Right atrium auricular region (tissue), 2 donors: ENCODE data around the gene CMSS1. TPM values are rescaled to one million over a fixed set of nuclear protein-coding genes. Genes with fewer than 3 reads are reported as not detected.

Experiments
- DNase-seq: peaks from one replicate; pipeline ENCODE4 v3.0.0-alpha.2; 2019; ENCODE audit warnings: low spot score
- H3K27ac ChIP-seq, 2 donors: fragments of 200-600 bp; sonication (generic); 1 replicate in 1 of 2; 2 replicates in 1 of 2; pipeline ENCODE4 v1.5.1; 2016 to 2019
- H3K27me3 ChIP-seq, 2 donors: fragments of 200-600 bp; sonication (generic); one replicate each; pipeline versions ENCODE4 v1.5.1 to v1.6.0; 2017 to 2019
- H3K36me3 ChIP-seq: fragments of 200-600 bp; sonication (generic); one replicate; pipeline ENCODE4 v1.5.1; 2016
- H3K4me1 ChIP-seq, 2 donors: fragments of 200-600 bp; sonication (generic); one replicate each; pipeline versions ENCODE4 v1.5.1 to v1.6.0; 2017 to 2019
- H3K4me3 ChIP-seq, 2 donors: fragments of 200-600 bp; sonication (generic); 1 replicate in 1 of 2; 2 replicates in 1 of 2; pipeline ENCODE4 v1.5.1; 2017 to 2019; ENCODE audit warnings: mild to moderate bottlenecking in 1 of 2, moderate library complexity in 1 of 2
- H3K9me3 ChIP-seq, 2 donors: fragments of 200-600 bp; sonication (generic); one replicate each; pipeline ENCODE4 v1.5.1; 2019
- total RNA-seq, 2 donors: library from RNA; depleted of rRNA; stranded (reverse); fragments of >200 nt; gene quantifications; one replicate each; pipeline ENCODE4 v1.1.0, GENCODE V29; 2016
- TF ChIP-seq, protein P1 (sequence below), 2 donors: fragments of 200-600 bp; sonication (generic); IDR thresholded peaks; one replicate each; pipeline ENCODE4 v1.5.1; 2019; ENCODE audit warnings: antibody characterized with exemption in 2 of 2

The CMSS1 gene
- total RNA-seq, 2 donors from 2014 or later = 5.7 to 17.7 TPM

DNA sequence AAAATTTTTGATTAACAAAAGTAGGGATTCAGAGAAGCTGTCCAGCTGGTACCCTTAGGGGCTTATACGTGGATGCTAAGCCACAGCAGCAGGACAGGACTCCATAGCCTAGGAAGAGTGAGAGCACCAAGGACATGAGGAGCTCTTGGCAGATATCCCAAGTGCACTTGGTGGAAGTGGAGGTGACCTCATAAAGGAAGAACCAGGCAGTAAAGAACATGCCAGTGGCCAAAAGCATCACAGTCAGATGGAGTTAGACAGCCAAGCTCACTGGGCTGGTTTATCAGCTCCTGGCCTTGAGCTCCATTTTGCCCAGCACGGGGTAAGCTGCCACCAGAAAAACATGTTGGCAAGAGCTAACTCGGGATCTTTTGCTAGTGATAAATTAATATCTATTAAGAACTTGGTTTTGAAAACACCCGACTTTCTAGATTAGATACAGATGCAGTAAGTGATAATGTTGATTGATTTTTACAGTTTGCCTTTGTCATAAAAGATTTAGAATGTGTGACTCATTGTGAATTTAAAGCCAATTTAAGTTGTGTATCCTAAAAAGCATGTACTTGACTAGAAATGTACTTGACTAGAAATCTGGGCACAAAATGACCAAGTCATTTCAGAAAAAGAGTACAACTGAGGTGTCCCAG, 108.0 kb downstream of the CMSS1 start:
- H3K27ac ChIP-seq = peak overlapping the region; percentile 50 to 67
- TF ChIP-seq, protein P1, sequence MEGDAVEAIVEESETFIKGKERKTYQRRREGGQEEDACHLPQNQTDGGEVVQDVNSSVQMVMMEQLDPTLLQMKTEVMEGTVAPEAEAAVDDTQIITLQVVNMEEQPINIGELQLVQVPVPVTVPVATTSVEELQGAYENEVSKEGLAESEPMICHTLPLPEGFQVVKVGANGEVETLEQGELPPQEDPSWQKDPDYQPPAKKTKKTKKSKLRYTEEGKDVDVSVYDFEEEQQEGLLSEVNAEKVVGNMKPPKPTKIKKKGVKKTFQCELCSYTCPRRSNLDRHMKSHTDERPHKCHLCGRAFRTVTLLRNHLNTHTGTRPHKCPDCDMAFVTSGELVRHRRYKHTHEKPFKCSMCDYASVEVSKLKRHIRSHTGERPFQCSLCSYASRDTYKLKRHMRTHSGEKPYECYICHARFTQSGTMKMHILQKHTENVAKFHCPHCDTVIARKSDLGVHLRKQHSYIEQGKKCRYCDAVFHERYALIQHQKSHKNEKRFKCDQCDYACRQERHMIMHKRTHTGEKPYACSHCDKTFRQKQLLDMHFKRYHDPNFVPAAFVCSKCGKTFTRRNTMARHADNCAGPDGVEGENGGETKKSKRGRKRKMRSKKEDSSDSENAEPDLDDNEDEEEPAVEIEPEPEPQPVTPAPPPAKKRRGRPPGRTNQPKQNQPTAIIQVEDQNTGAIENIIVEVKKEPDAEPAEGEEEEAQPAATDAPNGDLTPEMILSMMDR (IDR thresholded peaks at IDR 0.05) = no peak
- no peaks in the 10 kb centered on the region for H3K27me3 ChIP-seq
- no peak overlapping the region for H3K4me3 ChIP-seq
- H3K4me1 ChIP-seq = peaks cover 0 to 58% of the 10 kb centered on the region in 2 donors
- H3K36me3 ChIP-seq = no peaks in the 10 kb centered on the region
- H3K9me3 ChIP-seq = no peaks in the 10 kb centered on the region
- DNase-seq = no peak

DNA sequence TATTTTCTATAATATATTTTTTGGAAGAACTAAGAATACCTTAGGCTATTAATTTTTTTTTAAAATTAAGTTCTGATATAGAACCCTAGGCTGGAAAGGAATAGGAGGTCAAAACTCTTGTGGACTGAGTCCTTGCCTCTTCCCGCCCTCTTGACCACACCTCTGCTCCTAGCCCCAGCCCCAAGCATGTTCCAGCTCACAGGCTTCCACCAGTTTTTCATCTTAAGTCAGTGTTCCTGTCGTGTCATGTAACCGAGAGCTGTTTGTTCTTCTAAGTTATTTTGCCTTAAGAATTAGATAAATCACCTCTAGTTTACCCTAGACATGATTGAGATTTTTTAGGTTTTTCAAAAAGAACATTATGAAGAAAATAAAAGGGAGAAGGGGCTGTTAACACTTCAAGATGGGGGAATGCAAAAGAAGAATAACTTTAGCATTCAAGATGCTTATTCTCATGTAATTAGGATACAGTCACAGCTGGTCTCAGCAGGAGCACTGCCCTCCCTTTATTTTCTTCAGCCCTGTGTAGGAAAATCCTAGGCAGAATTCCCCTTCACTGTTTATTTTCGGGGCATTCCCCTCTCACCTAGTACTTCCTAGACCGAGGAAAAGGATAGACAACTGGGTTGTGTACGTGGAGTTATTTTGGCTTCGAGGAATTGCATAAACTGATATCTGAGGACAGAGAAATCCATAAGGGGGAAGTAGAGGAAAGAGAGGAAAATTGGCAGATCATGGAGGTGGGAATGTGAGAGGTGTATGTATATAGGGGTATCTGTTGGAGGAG, 110.2 kb downstream of the CMSS1 start:
- TF ChIP-seq, protein P1 (IDR thresholded peaks at IDR 0.05) = no peak
- peaks cover 0 to 44% of the 10 kb centered on the region in 2 donors for H3K4me1 ChIP-seq
- DNase-seq = no peak

DNA sequence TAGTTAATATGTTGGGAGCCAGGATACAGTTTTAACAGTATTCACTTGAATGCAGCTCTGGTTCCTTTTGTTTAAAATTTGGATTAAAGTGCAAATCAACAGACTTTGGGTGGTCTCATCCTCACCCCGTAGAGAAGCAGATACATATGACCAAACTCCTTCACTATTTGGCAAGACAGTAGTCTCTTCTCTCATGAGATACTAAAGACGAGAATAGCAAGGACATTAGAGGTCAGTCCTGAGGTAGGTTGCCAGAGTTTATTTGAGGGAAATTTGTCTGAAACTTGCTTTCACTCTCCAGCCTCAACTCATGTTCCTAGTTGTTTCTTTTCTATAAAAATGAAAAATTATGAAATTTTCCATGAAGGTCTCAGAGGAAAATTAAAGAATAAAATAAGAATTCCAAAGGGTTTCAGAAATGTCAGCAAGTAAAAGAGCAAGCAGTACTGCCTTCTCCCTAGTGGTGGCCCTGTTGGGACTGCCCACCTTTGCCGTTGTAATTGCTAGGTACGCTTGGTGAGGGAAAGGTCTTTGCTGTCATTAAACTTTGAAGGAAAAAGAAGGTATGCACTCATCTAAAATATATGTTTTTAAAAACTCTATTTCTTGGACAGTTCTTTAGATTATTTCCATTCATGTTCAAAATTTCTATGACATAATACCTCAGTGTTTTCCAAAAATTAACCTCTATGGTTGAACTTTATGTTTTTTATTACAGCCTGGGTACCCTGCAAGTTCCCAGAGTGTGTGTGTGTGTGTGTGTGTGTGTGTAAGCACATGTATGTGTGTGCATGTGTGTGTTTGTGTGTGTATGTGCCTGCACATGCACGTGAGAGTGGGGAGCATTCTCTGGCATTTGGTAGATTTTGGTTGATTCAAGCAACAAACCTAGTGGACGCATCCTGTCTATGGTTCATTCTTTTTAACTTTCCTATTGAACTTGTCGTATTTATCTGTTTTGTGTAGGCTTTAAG, 111.4 kb downstream of the CMSS1 start:
- Histone ChIP-seq H3K36me3 (no peaks in the 10 kb centered on the region), H3K9me3 (no peaks in the 10 kb centered on the region), H3K27me3 (no peaks in the 10 kb centered on the region), H3K4me1 (peaks cover 0 to 44% of the 10 kb centered on the region in 2 donors), H3K4me3 (no peak overlapping the region), H3K27ac (peak overlapping the region; percentile 53 to 77)
- DNase-seq = no peak
- TF ChIP-seq, protein P1 (IDR thresholded peaks at IDR 0.05) = peak; percentile 21 to 50

More for the DNA sequence above, 110.2 kb downstream of the CMSS1 start:
- Histone ChIP-seq H3K9me3 (no peaks in the 10 kb centered on the region), H3K36me3 (no peaks in the 10 kb centered on the region), H3K4me3 (no peak overlapping the region), H3K27ac (peak overlapping the region; percentile 53 to 77), H3K27me3 (no peaks in the 10 kb centered on the region)

DNA sequence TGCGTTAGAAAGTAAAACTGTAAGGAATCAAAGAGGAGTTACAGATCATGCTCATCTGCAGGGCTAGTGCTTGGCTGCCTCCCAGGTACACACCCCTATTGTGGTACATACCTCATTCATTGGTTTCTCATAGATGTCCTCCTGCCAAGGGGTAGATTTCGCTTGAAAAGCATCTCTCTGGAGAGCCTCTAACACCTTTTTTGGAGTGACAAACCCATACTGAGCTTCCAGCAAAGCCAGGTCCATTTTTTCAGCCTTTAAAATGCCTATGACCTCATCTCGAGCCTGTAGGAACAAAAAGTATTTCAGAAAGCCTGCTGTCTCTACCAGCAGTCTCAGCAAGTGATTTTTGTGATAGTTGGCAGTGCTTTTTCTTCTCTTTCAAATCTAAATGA, 112.1 kb downstream of the CMSS1 start:
- H3K4me1 ChIP-seq = peaks cover 0 to 50% of the 10 kb centered on the region in 2 donors
- H3K27ac ChIP-seq = peak overlapping the region; percentile 53 to 77
- H3K27me3 ChIP-seq = no peaks in the 10 kb centered on the region
- no peak overlapping the region for H3K4me3 ChIP-seq
- no peaks in the 10 kb centered on the region for H3K36me3 ChIP-seq
- TF ChIP-seq, protein P1 (IDR thresholded peaks at IDR 0.05) = no peak
- no peaks in the 10 kb centered on the region for H3K9me3 ChIP-seq
- no peak for DNase-seq

DNA sequence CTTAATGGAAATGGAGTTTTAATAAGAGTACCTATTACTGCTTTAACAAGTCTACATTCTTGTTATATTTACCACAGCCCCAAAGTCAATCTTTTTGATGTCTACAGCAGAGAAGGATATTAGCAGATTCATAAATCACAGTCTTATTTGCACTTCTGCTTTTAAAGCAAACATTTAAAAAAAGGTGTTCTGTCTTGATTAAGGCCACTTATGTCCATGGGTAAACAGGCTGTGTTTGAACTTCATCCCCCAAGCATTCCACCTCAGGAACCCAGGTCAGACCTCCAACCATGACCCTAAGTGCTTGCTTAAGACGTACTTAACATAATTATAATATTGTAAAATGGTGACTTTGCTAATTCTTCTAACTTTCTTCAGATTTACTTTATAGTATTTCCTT, 113.4 kb downstream of the CMSS1 start:
- DNase-seq = no peak
- Histone ChIP-seq H3K27ac (peak overlapping the region; percentile 53 to 77), H3K9me3 (no peaks in the 10 kb centered on the region), H3K27me3 (no peaks in the 10 kb centered on the region), H3K36me3 (no peaks in the 10 kb centered on the region), H3K4me3 (no peak overlapping the region), H3K4me1 (peaks cover 0 to 52% of the 10 kb centered on the region in 2 donors)
- TF ChIP-seq, protein P1 (IDR thresholded peaks at IDR 0.05) = no peak
